Activated CD8-positive, alpha-beta T cell treated with anti-CD3 and anti-CD28 coated beads for 36 hours (primary cell): Measurements from ENCODE around the gene PPIG. TPM values are rescaled to one million over a fixed set of nuclear protein-coding genes. Genes with fewer than 3 reads are reported as not detected.
"Not testable (repeated sequence)": the region's sequence is repeated elsewhere in the genome, so short reads cannot be mapped to it uniquely, and the experiment has no call there.

ENCODE experiments used
- ATAC-seq: fragments of 200-7000 bp; cut with Tn5 transposase; one replicate; pipeline ENCODE4 v1.10.0; 2021; ENCODE audit warnings: mild to moderate bottlenecking, moderate library complexity
- CTCF ChIA-PET: fragments of 350-600 bp; sonication (Branson Sonifier 250); formaldehyde crosslinking; loops from one replicate; lab custom pipeline; 2021; ENCODE audit warnings: antibody characterized with exemption; lab: Charles Lee
- POLR2A ChIA-PET: fragments of 350-600 bp; sonication (Branson Sonifier 250); formaldehyde crosslinking; loops from one replicate; lab custom pipeline; 2021; ENCODE audit warnings: antibody characterized with exemption; lab: Charles Lee
- DNase-seq: peaks from one replicate; pipeline ENCODE4 v3.0.0-alpha.2; 2020
- H3K27ac Mint-ChIP-seq: one replicate; pipeline ENCODE4 v1.8.0; 2021; ENCODE audit warnings: mild to moderate bottlenecking, mixed read lengths
- H3K27me3 Mint-ChIP-seq: one replicate; pipeline ENCODE4 v1.8.0; 2021; ENCODE audit warnings: mixed read lengths
- H3K36me3 Mint-ChIP-seq: one replicate; pipeline ENCODE4 v1.8.0; 2021; ENCODE audit warnings: low read depth, mixed read lengths
- H3K4me1 Mint-ChIP-seq: one replicate; pipeline ENCODE4 v1.8.0; 2021; ENCODE audit warnings: low read depth, mixed read lengths
- H3K4me3 Mint-ChIP-seq: one replicate; pipeline ENCODE4 v1.8.0; 2021; ENCODE audit warnings: mild to moderate bottlenecking, moderate library complexity, mixed read lengths
- H3K9me3 Mint-ChIP-seq: one replicate; pipeline ENCODE4 v1.8.0; 2021; ENCODE audit warnings: mixed read lengths
- CTCF ChIP-seq: fragments of 200-600 bp; IDR thresholded peaks from one replicate; pipeline ENCODE4 v1.8.0; 2022; ENCODE audit warnings: antibody characterized with exemption, mild to moderate bottlenecking
- intact Hi-C: fragments of 100-400 bp; cut with micrococcal nuclease; formaldehyde crosslinking; loops from one replicate; pipeline ENCODE4 v1.10.0; 2022
- total RNA-seq, 2 experiments: library from RNA; stranded (reverse); gene quantifications; one replicate each; pipeline ENCODE4 v1.2.3, GENCODE V29; 2021

Gene PPIG
- total RNA-seq, 2 experiments from 2014 or later = 54.9 to 62.0 TPM

- no peaks in the 10 kb centered on the region for H3K9me3 Mint-ChIP-seq
- ATAC-seq (no peak), DNase-seq (no peak)
- ChIA-PET CTCF (no interaction called here), POLR2A (no interaction called here)
- H3K4me3 Mint-ChIP-seq = no peak overlapping the region
- H3K36me3 Mint-ChIP-seq = no peaks in the 10 kb centered on the region
- H3K27ac Mint-ChIP-seq = no peak overlapping the region
- intact Hi-C loops = no loop called here
- TF ChIP-seq CTCF = no peak
- H3K4me1 Mint-ChIP-seq = no peaks in the 10 kb centered on the region
- H3K27me3 Mint-ChIP-seq = peaks cover 9% of the 10 kb centered on the region
Observed at GRCh38 chr2:169676850-169677249, 92.7 kb downstream of the PPIG start.

GRCh38 chr2:169683054-169683424 lies 98.9 kb downstream of the PPIG start:
- peaks cover 11% of the 10 kb centered on the region for H3K4me1 Mint-ChIP-seq
- peak overlapping the region; percentile 51 for H3K27ac Mint-ChIP-seq
- H3K9me3 Mint-ChIP-seq = no peaks in the 10 kb centered on the region
- TF ChIP-seq CTCF = no peak
- intact Hi-C loops = no loop called here
- no peaks in the 10 kb centered on the region for H3K27me3 Mint-ChIP-seq
- H3K36me3 Mint-ChIP-seq = no peaks in the 10 kb centered on the region
- H3K4me3 Mint-ChIP-seq = no peak overlapping the region
- CTCF ChIA-PET = interaction anchor here (1.0 to 2.1 kb wide), 3 partner anchors 10 to 16 kb away, joined by 4 to 6 read pairs (median 5); partner anchors contain the start of gene CFAP210
- POLR2A ChIA-PET = interaction anchor here (1.4 kb wide), 1 partner anchor 11 kb away, joined by 8 read pairs; the partner anchor contains the start of genes CFAP210 and PHOSPHO2
- peak; percentile 41 for DNase-seq
- peak; percentile 88 for ATAC-seq

- peaks cover under 1% of the 10 kb centered on the region for H3K9me3 Mint-ChIP-seq
- no peak for TF ChIP-seq CTCF
- H3K27ac Mint-ChIP-seq = peak overlapping the region; percentile 51
- H3K4me3 Mint-ChIP-seq = no peak overlapping the region
- intact Hi-C loops = no loop called here
- ChIA-PET POLR2A (interaction anchor here (0.6 to 1.4 kb wide), 3 partner anchors 11 to 1344 kb away, joined by 3 to 8 read pairs (median 3); partner anchors contain the start of genes CFAP210 and PHOSPHO2), CTCF (interaction anchor here (1.0 to 2.1 kb wide), 3 partner anchors 10 to 16 kb away, joined by 4 to 6 read pairs (median 5); partner anchors contain the start of gene CFAP210)
- H3K36me3 Mint-ChIP-seq = no peaks in the 10 kb centered on the region
- ATAC-seq = peak; percentile 47
- H3K4me1 Mint-ChIP-seq = peaks cover 11% of the 10 kb centered on the region
- DNase-seq = no peak
- no peaks in the 10 kb centered on the region for H3K27me3 Mint-ChIP-seq
Observed at GRCh38 chr2:169683425-169684134, 99.4 kb downstream of the PPIG start.

GRCh38 chr2:169684135-169684565 lies 100.0 kb downstream of the PPIG start:
- ATAC-seq (no peak), DNase-seq (no peak)
- ChIA-PET CTCF (interaction anchor here (2.1 kb wide), 1 partner anchor 11 kb away, joined by 6 read pairs; no protein-coding TSS in a partner anchor), POLR2A (interaction anchor here (0.6 to 0.7 kb wide), 2 partner anchors 43 to 1343 kb away, joined by 3 read pairs; no protein-coding TSS in a partner anchor)
- no peak for TF ChIP-seq CTCF
- Mint-ChIP-seq H3K4me1 (peaks cover 11% of the 10 kb centered on the region), H3K4me3 (no peak overlapping the region), H3K9me3 (peaks cover 4% of the 10 kb centered on the region), H3K27me3 (no peaks in the 10 kb centered on the region), H3K27ac (no peak overlapping the region), H3K36me3 (peaks cover 3% of the 10 kb centered on the region)
- intact Hi-C loops = no loop called here

- H3K9me3 Mint-ChIP-seq, POLR2A ChIA-PET, H3K36me3 Mint-ChIP-seq, intact Hi-C loops, H3K27ac Mint-ChIP-seq, CTCF ChIA-PET, DNase-seq, H3K27me3 Mint-ChIP-seq, H3K4me3 Mint-ChIP-seq, ATAC-seq: not testable (repeated sequence)
- peaks cover 11% of the 10 kb centered on the region for H3K4me1 Mint-ChIP-seq
Observed at GRCh38 chr2:169684712-169685111, 100.6 kb downstream of the PPIG start.

GRCh38 chr2:169686825-169687224 lies 102.7 kb downstream of the PPIG start:
- POLR2A ChIA-PET, CTCF ChIA-PET, DNase-seq, H3K27me3 Mint-ChIP-seq, ATAC-seq, H3K27ac Mint-ChIP-seq, H3K36me3 Mint-ChIP-seq, H3K4me3 Mint-ChIP-seq, intact Hi-C loops: not testable (repeated sequence)
- H3K9me3 Mint-ChIP-seq = peaks cover 13% of the 10 kb centered on the region
- H3K4me1 Mint-ChIP-seq = peaks cover 11% of the 10 kb centered on the region

- H3K4me1 Mint-ChIP-seq, intact Hi-C loops, H3K27ac Mint-ChIP-seq, ATAC-seq, DNase-seq, H3K4me3 Mint-ChIP-seq, POLR2A ChIA-PET, CTCF ChIA-PET, H3K27me3 Mint-ChIP-seq, H3K36me3 Mint-ChIP-seq: not testable (repeated sequence)
- peaks cover 13% of the 10 kb centered on the region for H3K9me3 Mint-ChIP-seq
Observed at GRCh38 chr2:169687943-169688342, 103.8 kb downstream of the PPIG start.
